ENCODE measurements around the gene RIT2.

The RIT2 gene

GRCh38 chr18:43108469-43108868, 7.0 kb downstream of the RIT2 start:
- Histone ChIP-seq H4K20me1 (no peaks in the 10 kb centered on the region), H3K9ac (no peak overlapping the region), H3K36me3 (no peaks in the 10 kb centered on the region), H3K4me2 (no peak overlapping the region), H3K9me3 (replicated peaks in 1 of 11) (no peaks in the 10 kb centered on the region), H3K4me1 (no peaks in the 10 kb centered on the region), H3K4me3 (no peak overlapping the region), H3K27ac (no peak overlapping the region), H3K27me3 (no peaks in the 10 kb centered on the region)
- TF ChIP-seq Cebpa-rat (IDR thresholded peaks at IDR 0.05): no peak

GRCh38 chr18:43093646-43094045, 21.8 kb downstream of the RIT2 start:
- no peak for TF ChIP-seq Cebpa-rat (IDR thresholded peaks at IDR 0.05)
- no peaks in the 10 kb centered on the region for H4K20me1 ChIP-seq
- H3K36me3 ChIP-seq: no peaks in the 10 kb centered on the region
- no peak overlapping the region for H3K4me3 ChIP-seq
- H3K4me1 ChIP-seq: no peaks in the 10 kb centered on the region
- H3K9me3 ChIP-seq (replicated peaks in 1 of 11): no peaks in the 10 kb centered on the region
- H3K4me2 ChIP-seq: no peak overlapping the region
- no peaks in the 10 kb centered on the region for H3K27me3 ChIP-seq
- no peak overlapping the region for H3K27ac ChIP-seq
- H3K9ac ChIP-seq: no peak overlapping the region

- no peaks in the 10 kb centered on the region for H3K4me1 ChIP-seq
- H3K9me3 ChIP-seq (replicated peaks in 1 of 11): no peaks in the 10 kb centered on the region
- no peak overlapping the region for H3K27ac ChIP-seq
- H3K4me2 ChIP-seq: no peak overlapping the region
- no peaks in the 10 kb centered on the region for H4K20me1 ChIP-seq
- no peaks in the 10 kb centered on the region for H3K36me3 ChIP-seq
- no peak overlapping the region for H3K9ac ChIP-seq
- no peaks in the 10 kb centered on the region for H3K27me3 ChIP-seq
- no peak for TF ChIP-seq Cebpa-rat (IDR thresholded peaks at IDR 0.05)
- H3K4me3 ChIP-seq: no peak overlapping the region
Observed at GRCh38 chr18:43092539-43092938, 22.9 kb downstream of the RIT2 start.

- no peak overlapping the region for H3K9ac ChIP-seq
- peaks cover 0 to 4% (median 0%) of the 10 kb centered on the region in 11 experiments; a peak in 2 of 22 replicates for H3K9me3 ChIP-seq (replicated peaks in 1 of 11)
- no peak overlapping the region for H3K4me2 ChIP-seq
- 0 out of 20 replicates have a peak, but pooled peaks cover 0 to 7% (median 2%) of the 10 kb centered on the region in 10 experiments for H3K4me1 ChIP-seq
- TF ChIP-seq Cebpa-rat (IDR thresholded peaks at IDR 0.05): no peak
- H3K36me3 ChIP-seq: no peaks in the 10 kb centered on the region
- H3K27me3 ChIP-seq: no peaks in the 10 kb centered on the region
- H3K27ac ChIP-seq: no peak overlapping the region
- no peak overlapping the region for H3K4me3 ChIP-seq
- no peaks in the 10 kb centered on the region for H4K20me1 ChIP-seq
Observed at GRCh38 chr18:43081396-43081795, 34.1 kb downstream of the RIT2 start.

- Histone ChIP-seq H3K9ac (no peak overlapping the region), H4K20me1 (no peaks in the 10 kb centered on the region), H3K4me2 (no peak overlapping the region), H3K9me3 (replicated peaks in 1 of 11) (peaks cover 0 to 1% (median 0%) of the 10 kb centered on the region in 11 experiments; a peak in 2 of 22 replicates), H3K4me3 (no peak overlapping the region), H3K27me3 (no peaks in the 10 kb centered on the region), H3K4me1 (0 out of 20 replicates have a peak, but pooled peaks cover 0 to 7% (median 2%) of the 10 kb centered on the region in 10 experiments), H3K27ac (no peak overlapping the region), H3K36me3 (no peaks in the 10 kb centered on the region)
- TF ChIP-seq Cebpa-rat (IDR thresholded peaks at IDR 0.05): no peak
Observed at GRCh38 chr18:43080671-43081070, 34.8 kb downstream of the RIT2 start.

- TF ChIP-seq Cebpa-rat (IDR thresholded peaks at IDR 0.05): no peak
- Histone ChIP-seq H3K4me2 (no peak overlapping the region), H3K4me3 (no peak overlapping the region), H3K27ac (no peak overlapping the region), H3K36me3 (no peaks in the 10 kb centered on the region), H3K27me3 (no peaks in the 10 kb centered on the region), H3K9me3 (replicated peaks in 1 of 11) (no peaks in the 10 kb centered on the region; a peak in 2 of 22 replicates), H3K9ac (no peak overlapping the region), H3K4me1 (0 out of 20 replicates have a peak, but pooled peaks cover 0 to 7% (median 2%) of the 10 kb centered on the region in 10 experiments), H4K20me1 (no peaks in the 10 kb centered on the region)
Observed at GRCh38 chr18:43079422-43079821, 36.1 kb downstream of the RIT2 start.

GRCh38 chr18:43078478-43079092, 36.9 kb downstream of the RIT2 start:
- Histone ChIP-seq H4K20me1 (no peaks in the 10 kb centered on the region), H3K9me3 (replicated peaks in 1 of 11) (no peaks in the 10 kb centered on the region; a peak in 1 of 22 replicates), H3K27ac (no peak overlapping the region), H3K36me3 (no peaks in the 10 kb centered on the region), H3K4me2 (no peak overlapping the region), H3K4me1 (0 out of 20 replicates have a peak, but pooled peaks cover 0 to 7% (median 2%) of the 10 kb centered on the region in 10 experiments), H3K4me3 (no peak overlapping the region), H3K9ac (no peak overlapping the region), H3K27me3 (no peaks in the 10 kb centered on the region)
- no peak for TF ChIP-seq Cebpa-rat (IDR thresholded peaks at IDR 0.05)

GRCh38 chr18:43077510-43078308, 37.8 kb downstream of the RIT2 start:
- Histone ChIP-seq H3K4me2 (no peak overlapping the region), H3K9me3 (replicated peaks in 1 of 11) (no peaks in the 10 kb centered on the region), H3K4me1 (0 out of 20 replicates have a peak, but pooled peaks cover 0 to 7% (median 2%) of the 10 kb centered on the region in 10 experiments)

GRCh38 chr18:43073771-43074170, 41.7 kb downstream of the RIT2 start:
- Histone ChIP-seq H3K9me3 (replicated peaks in 1 of 11) (no peaks in the 10 kb centered on the region), H3K27me3 (no peaks in the 10 kb centered on the region), H3K4me3 (no peak overlapping the region), H3K4me1 (no peaks in the 10 kb centered on the region), H3K27ac (no peak overlapping the region), H3K4me2 (no peak overlapping the region), H3K9ac (no peak overlapping the region), H3K36me3 (no peaks in the 10 kb centered on the region), H4K20me1 (no peaks in the 10 kb centered on the region)
- TF ChIP-seq Cebpa-rat (IDR thresholded peaks at IDR 0.05): no peak

More at GRCh38 chr18:43077510-43078308, 37.8 kb downstream of the RIT2 start:
- Histone ChIP-seq H3K9ac (no peak overlapping the region), H3K4me3 (no peak overlapping the region), H3K27ac (no peak overlapping the region), H3K27me3 (no peaks in the 10 kb centered on the region), H4K20me1 (no peaks in the 10 kb centered on the region), H3K36me3 (no peaks in the 10 kb centered on the region)
- no peak for TF ChIP-seq Cebpa-rat (IDR thresholded peaks at IDR 0.05)

Measured in BLaER1 treated with 17β-estradiol and CSF1 and Interleukin-3, amounts not matched to agents 10 nM and 100 nM (cell line).